ENCODE results near the gene GPRC5A. TPM values are rescaled to one million over a fixed set of nuclear protein-coding genes. Genes with fewer than 3 reads are reported as not detected.
"Not testable (repeated sequence)": the region's sequence is repeated elsewhere in the genome, so short reads cannot be mapped to it uniquely, and the experiment has no call there.

GPRC5A gene, protein sequence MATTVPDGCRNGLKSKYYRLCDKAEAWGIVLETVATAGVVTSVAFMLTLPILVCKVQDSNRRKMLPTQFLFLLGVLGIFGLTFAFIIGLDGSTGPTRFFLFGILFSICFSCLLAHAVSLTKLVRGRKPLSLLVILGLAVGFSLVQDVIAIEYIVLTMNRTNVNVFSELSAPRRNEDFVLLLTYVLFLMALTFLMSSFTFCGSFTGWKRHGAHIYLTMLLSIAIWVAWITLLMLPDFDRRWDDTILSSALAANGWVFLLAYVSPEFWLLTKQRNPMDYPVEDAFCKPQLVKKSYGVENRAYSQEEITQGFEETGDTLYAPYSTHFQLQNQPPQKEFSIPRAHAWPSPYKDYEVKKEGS
- not detected in 2 replicates for total RNA-seq (2014; rRNA removed; shearing (Covaris generic); ENCODE audit: low replicate concordance)

DNA sequence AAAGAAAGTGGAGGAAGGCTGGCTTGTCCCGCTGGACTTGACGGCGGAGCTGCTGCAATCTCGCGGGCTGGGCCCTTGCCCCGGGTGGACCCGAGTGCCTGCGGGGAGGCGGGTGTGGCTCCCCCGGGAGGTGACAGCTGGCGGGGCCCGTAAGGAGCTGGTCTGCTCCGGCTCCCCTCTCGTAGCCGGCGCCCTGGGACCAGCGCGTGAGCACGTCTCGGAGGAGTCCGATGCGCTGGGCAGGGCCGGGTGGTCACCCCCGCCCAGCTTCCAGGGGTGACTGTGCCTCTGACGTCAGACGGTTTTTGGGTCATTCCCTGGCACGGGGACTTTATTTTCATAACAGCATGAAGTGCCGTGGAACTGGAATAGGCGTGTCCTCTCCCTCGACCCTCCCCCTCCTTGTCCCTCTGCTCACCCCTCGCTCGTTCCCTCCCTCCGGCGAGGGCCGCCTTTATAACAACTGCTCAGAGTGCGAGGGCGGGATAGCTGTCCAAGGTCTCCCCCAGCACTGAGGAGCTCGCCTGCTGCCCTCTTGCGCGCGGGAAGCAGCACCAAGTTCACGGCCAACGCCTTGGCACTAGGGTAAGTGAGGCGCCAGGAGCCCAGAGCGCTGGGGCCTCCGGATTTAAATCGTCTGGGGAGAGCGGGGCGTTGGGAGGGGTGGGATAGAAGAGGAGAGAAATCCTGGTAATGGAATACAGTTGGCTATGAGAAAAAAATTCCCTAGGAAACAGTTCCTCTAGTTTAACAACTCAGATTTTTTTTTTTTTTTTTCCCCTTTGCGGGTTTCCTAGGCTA is at the start of gene GPRC5A:
GPRC5A (plus strand) TSS at position 483 of the 801 bp plus-strand sequence. CDS start 16,688 bp downstream, outside the sequence.
- H3K36me3 ChIP-seq (ENCODE audit: insufficient read depth, low read length): no peaks in the 10 kb centered on the region
- no peak within 1 kb of the TSS for H3K4me2 ChIP-seq (ENCODE audit: low read depth, low read length, poor library complexity, severe bottlenecking)
- H3K27me3 ChIP-seq (ENCODE audit: low read length): no peaks in the 10 kb centered on the region
- no peak within 1 kb of the TSS for H3K4me3 ChIP-seq (ENCODE audit: low read length)
- no peak for DNase-seq
- H3K27ac ChIP-seq (ENCODE audit: low read length): no peak within 1 kb of the TSS
- no peaks in the 10 kb centered on the region for H3K4me1 ChIP-seq (ENCODE audit: low read length)
- H3K79me2 ChIP-seq (ENCODE audit: low read length): no peaks in the 10 kb centered on the region
- no peak within 1 kb of the TSS for H3K9ac ChIP-seq (ENCODE audit: low read length)
- H4K20me1 ChIP-seq (ENCODE audit: insufficient read depth, low read depth, low read length): no peaks in the 10 kb centered on the region
- H3K9me3 ChIP-seq (ENCODE audit: low read length): no peaks in the 10 kb centered on the region
- H3K9me2 ChIP-seq (replicated peaks; ENCODE audit: insufficient read depth, low read length): no peaks in the 10 kb centered on the region
- no peak within 1 kb of the TSS for H2AFZ ChIP-seq (ENCODE audit: low read length)

DNA sequence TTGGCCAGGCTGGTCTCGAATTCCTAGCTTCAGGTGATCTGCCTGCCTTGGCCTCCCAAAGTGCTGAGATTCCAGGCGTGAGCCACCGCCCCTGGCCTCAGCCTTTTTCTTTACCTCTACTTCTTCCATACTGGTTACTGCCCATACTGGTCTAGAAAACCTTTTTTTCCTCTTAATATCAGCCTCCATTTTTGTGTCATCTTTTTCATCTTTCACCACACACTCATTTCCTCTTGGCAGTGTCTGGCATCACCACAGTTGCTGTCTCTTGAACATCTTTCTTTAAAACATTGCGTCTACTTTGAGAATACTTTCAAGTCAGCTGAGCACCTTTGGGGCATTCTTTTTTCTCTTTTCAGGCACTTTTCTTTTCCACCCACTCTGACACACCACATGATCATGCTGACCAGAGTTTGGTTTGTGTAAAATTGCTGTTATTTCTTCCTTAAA is 45.5 kb upstream of the GPRC5A start:
- no peak overlapping the region for H3K9ac ChIP-seq (ENCODE audit: low read length)
- no peak overlapping the region for H2AFZ ChIP-seq (ENCODE audit: low read length)
- no peak overlapping the region for H3K4me3 ChIP-seq (ENCODE audit: low read length)
- H3K79me2 ChIP-seq (ENCODE audit: low read length): no peaks in the 10 kb centered on the region
- no peak overlapping the region for H3K4me2 ChIP-seq (ENCODE audit: low read depth, low read length, poor library complexity, severe bottlenecking)
- H3K4me1 ChIP-seq (ENCODE audit: low read length): no peaks in the 10 kb centered on the region
- H3K27me3 ChIP-seq (ENCODE audit: low read length): no peaks in the 10 kb centered on the region
- no peak overlapping the region for H3K27ac ChIP-seq (ENCODE audit: low read length)
- DNase-seq: no peak
- H3K9me3 ChIP-seq (ENCODE audit: low read length): no peaks in the 10 kb centered on the region
- H3K9me2 ChIP-seq (replicated peaks; ENCODE audit: insufficient read depth, low read length): no peaks in the 10 kb centered on the region
- no peaks in the 10 kb centered on the region for H3K36me3 ChIP-seq (ENCODE audit: insufficient read depth, low read length)
- no peaks in the 10 kb centered on the region for H4K20me1 ChIP-seq (ENCODE audit: insufficient read depth, low read depth, low read length)

DNA sequence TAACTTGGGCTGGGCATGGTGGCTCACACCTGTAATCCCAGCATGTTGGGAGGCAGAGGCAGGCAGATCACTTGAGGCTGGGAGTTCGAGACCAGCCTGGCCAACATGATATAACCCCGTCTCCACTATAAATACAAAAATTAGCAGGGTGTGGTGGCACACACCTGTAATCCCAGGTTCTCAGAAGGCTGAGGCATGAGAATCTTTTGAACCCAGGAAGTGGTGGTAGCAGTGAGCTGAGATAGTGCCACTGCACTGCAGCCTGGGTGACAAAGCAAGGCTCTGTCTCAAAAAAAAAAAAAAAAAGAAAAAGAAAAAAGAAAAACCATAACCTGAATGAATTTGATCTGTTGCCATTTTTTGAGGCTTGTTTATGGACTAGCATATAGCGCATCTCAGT is 44.6 kb upstream of the GPRC5A start:
- not testable (repeated sequence) for H3K79me2 ChIP-seq (ENCODE audit: low read length); H3K27ac ChIP-seq (ENCODE audit: low read length)

DNA sequence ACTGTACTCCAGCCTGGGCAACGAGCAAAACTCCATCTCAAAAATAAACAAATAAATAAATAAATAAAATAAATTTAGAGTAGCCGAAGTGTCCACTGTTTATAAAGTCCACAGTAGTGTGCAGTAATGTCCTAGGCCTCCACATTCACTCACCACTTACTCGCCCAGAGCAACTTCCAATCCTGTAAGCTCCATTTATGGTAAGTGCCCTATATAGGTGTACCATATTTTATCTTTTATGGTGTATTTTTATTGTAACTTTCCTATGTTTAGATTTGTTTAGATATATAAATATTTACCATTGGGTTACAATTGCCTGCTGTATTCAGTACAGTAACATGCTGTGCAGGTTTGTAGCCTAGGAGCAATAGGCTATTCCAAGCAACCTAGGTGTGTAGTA is 37.9 kb upstream of the GPRC5A start:
- Histone ChIP-seq H2AFZ (ENCODE audit: low read length) (no peak overlapping the region), H3K79me2 (ENCODE audit: low read length) (no peaks in the 10 kb centered on the region), H3K27me3 (ENCODE audit: low read length) (no peaks in the 10 kb centered on the region), H3K9me3 (ENCODE audit: low read length) (no peaks in the 10 kb centered on the region), H3K27ac (ENCODE audit: low read length) (no peak overlapping the region), H3K36me3 (ENCODE audit: insufficient read depth, low read length) (no peaks in the 10 kb centered on the region), H3K4me2 (ENCODE audit: low read depth, low read length, poor library complexity, severe bottlenecking) (no peak overlapping the region), H3K4me3 (ENCODE audit: low read length) (no peak overlapping the region), H4K20me1 (ENCODE audit: insufficient read depth, low read depth, low read length) (no peaks in the 10 kb centered on the region), H3K4me1 (ENCODE audit: low read length) (no peaks in the 10 kb centered on the region), H3K9me2 (replicated peaks; ENCODE audit: insufficient read depth, low read length) (no peaks in the 10 kb centered on the region), H3K9ac (ENCODE audit: low read length) (no peak overlapping the region)
- DNase-seq: no peak

More for the DNA sequence above, 44.6 kb upstream of the GPRC5A start:
- not testable (repeated sequence) for H3K36me3 ChIP-seq (ENCODE audit: insufficient read depth, low read length); H3K27me3 ChIP-seq (ENCODE audit: low read length); H4K20me1 ChIP-seq (ENCODE audit: insufficient read depth, low read depth, low read length); H3K4me2 ChIP-seq (ENCODE audit: low read depth, low read length, poor library complexity, severe bottlenecking); H2AFZ ChIP-seq (ENCODE audit: low read length); DNase-seq; H3K9me3 ChIP-seq (ENCODE audit: low read length); H3K9me2 ChIP-seq (replicated peaks; ENCODE audit: insufficient read depth, low read length); H3K4me3 ChIP-seq (ENCODE audit: low read length); H3K4me1 ChIP-seq (ENCODE audit: low read length); H3K9ac ChIP-seq (ENCODE audit: low read length)

DNA sequence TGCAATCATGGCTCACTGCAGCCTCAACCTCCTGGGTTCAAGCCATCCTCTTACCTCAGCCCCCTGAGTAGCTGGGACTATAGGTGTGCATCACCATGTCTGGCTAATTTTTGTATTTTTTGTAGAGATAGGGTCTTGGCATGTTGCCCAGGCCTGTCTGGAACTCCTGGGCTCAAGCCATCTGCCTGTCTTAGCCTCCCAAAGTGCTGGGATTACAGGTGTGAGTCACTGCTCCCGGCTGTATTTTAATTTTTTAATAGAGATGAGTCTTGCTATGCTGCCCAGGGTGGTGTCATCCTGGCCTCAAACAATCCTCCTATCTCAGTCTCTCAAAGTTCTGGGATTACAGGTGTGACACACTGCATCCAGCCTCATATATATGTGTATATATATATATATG is 31.7 kb upstream of the GPRC5A start:
- H3K4me3 ChIP-seq (ENCODE audit: low read length): no peak overlapping the region
- H3K36me3 ChIP-seq (ENCODE audit: insufficient read depth, low read length): no peaks in the 10 kb centered on the region; the same call in 1 of the 2 replicates
- no peaks in the 10 kb centered on the region for H3K79me2 ChIP-seq (ENCODE audit: low read length)
- no peaks in the 10 kb centered on the region for H3K9me3 ChIP-seq (ENCODE audit: low read length)
- H2AFZ ChIP-seq (ENCODE audit: low read length): no peak overlapping the region
- no peak for DNase-seq
- H4K20me1 ChIP-seq (ENCODE audit: insufficient read depth, low read depth, low read length): no peaks in the 10 kb centered on the region
- no peaks in the 10 kb centered on the region for H3K9me2 ChIP-seq (replicated peaks; ENCODE audit: insufficient read depth, low read length)
- no peak overlapping the region for H3K9ac ChIP-seq (ENCODE audit: low read length)
- no peaks in the 10 kb centered on the region for H3K27me3 ChIP-seq (ENCODE audit: low read length)
- no peak overlapping the region for H3K27ac ChIP-seq (ENCODE audit: low read length)
- H3K4me2 ChIP-seq (ENCODE audit: low read depth, low read length, poor library complexity, severe bottlenecking): no peak overlapping the region
- H3K4me1 ChIP-seq (ENCODE audit: low read length): no peaks in the 10 kb centered on the region

DNA sequence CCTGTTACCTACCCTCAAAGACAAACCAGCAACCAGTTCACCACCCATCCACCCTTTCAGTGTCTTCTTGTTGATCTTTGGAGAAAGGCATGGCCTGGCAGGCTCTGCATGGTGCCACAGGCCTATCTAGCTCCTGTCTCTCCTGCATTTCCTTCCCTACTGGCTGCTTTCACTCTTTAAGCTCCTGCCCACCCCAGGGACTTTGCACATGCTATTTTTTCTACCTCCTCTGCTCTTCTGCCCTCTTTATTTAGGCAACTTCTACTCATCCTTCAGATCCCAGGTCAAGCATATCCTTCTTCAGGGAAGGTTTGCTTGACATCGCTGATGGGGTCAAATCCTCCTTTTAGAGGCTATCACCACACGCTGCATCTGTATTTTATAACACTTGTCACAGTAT is 27.1 kb upstream of the GPRC5A start:
- no peaks in the 10 kb centered on the region for H3K79me2 ChIP-seq (ENCODE audit: low read length)
- no peak overlapping the region for H3K27ac ChIP-seq (ENCODE audit: low read length)
- peaks cover 10% of the 10 kb centered on the region for H3K4me1 ChIP-seq (ENCODE audit: low read length)
- no peaks in the 10 kb centered on the region for H3K27me3 ChIP-seq (ENCODE audit: low read length)
- no peaks in the 10 kb centered on the region for H3K9me3 ChIP-seq (ENCODE audit: low read length)
- H4K20me1 ChIP-seq (ENCODE audit: insufficient read depth, low read depth, low read length): no peaks in the 10 kb centered on the region
- H3K9me2 ChIP-seq (replicated peaks; ENCODE audit: insufficient read depth, low read length): no peaks in the 10 kb centered on the region
- H3K4me2 ChIP-seq (ENCODE audit: low read depth, low read length, poor library complexity, severe bottlenecking): no peak overlapping the region
- H2AFZ ChIP-seq (ENCODE audit: low read length): no peak overlapping the region
- H3K9ac ChIP-seq (ENCODE audit: low read length): no peak overlapping the region
- no peak for DNase-seq
- no peak overlapping the region for H3K4me3 ChIP-seq (ENCODE audit: low read length)
- no peaks in the 10 kb centered on the region; the same call in 1 of the 2 replicates for H3K36me3 ChIP-seq (ENCODE audit: insufficient read depth, low read length)

DNA sequence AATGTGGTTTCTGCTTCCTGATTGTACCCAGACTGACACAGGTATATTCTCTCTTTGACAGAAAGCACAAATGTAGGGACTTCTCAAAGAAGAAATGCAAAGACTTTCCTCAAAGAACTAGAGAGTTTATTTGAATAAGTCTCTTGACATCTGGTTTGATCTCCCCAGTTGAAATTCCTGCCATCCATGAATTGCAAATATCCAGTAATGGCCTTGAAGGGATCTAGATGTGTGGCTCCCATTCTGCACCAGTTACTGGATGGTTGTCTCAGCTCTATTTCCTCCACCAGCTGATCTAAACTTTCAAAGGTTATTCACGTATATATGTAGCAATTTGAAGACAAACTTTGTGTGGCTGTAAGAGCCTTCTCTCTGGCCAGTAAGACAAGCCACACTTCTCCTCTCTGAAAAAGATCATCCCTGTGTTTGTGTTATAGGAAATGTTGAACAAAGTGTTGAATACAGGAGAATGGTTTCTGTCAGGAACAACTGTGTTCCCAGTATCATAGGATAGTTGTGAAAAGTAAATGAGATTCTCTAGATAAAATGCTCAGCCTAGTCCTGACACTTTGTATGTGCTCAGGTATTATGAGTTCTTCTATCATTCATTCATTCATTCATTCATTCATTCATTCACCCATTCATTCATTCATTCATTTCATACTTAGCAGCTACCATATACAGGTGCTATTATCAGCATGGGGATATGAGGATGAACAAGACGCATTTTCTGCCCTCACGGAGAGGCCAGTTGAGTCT is 22.7 kb upstream of the GPRC5A start:
- no peaks in the 10 kb centered on the region for H3K36me3 ChIP-seq (ENCODE audit: insufficient read depth, low read length)
- H3K4me3 ChIP-seq (ENCODE audit: low read length): no peak overlapping the region
- no peaks in the 10 kb centered on the region for H4K20me1 ChIP-seq (ENCODE audit: insufficient read depth, low read depth, low read length)
- no peak overlapping the region for H2AFZ ChIP-seq (ENCODE audit: low read length)
- H3K27me3 ChIP-seq (ENCODE audit: low read length): no peaks in the 10 kb centered on the region
- H3K9me2 ChIP-seq (replicated peaks; ENCODE audit: insufficient read depth, low read length): no peaks in the 10 kb centered on the region
- no peak overlapping the region for H3K27ac ChIP-seq (ENCODE audit: low read length)
- H3K9ac ChIP-seq (ENCODE audit: low read length): no peak overlapping the region
- DNase-seq: no peak
- no peaks in the 10 kb centered on the region for H3K9me3 ChIP-seq (ENCODE audit: low read length)
- H3K4me2 ChIP-seq (ENCODE audit: low read depth, low read length, poor library complexity, severe bottlenecking): no peak overlapping the region
- H3K4me1 ChIP-seq (ENCODE audit: low read length): peaks cover 11% of the 10 kb centered on the region
- no peaks in the 10 kb centered on the region for H3K79me2 ChIP-seq (ENCODE audit: low read length)

DNA sequence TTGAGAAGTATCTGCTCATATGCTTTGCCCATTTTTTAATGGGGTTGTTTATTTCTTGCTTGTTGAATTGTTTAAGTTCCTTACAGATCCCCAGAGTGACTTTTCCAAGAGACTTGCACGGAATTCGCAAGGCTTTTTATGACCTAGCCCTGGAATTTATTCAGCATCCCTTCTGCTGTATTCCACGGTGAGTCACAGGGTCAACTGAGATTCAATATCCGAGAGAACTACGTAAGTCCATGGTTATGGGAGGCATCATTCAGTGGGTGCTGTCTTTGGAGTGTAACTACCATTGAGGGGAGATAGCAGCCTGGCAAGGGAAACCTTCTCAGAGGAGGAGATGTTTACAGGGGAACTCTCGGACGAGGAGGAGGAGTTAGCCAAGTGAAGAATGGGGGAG is 20.9 kb upstream of the GPRC5A start:
- no peaks in the 10 kb centered on the region for H4K20me1 ChIP-seq (ENCODE audit: insufficient read depth, low read depth, low read length)
- H3K9ac ChIP-seq (ENCODE audit: low read length): no peak overlapping the region
- H3K4me3 ChIP-seq (ENCODE audit: low read length): no peak overlapping the region
- no peaks in the 10 kb centered on the region for H3K27me3 ChIP-seq (ENCODE audit: low read length)
- DNase-seq: no peak
- no peaks in the 10 kb centered on the region for H3K9me3 ChIP-seq (ENCODE audit: low read length)
- H3K4me2 ChIP-seq (ENCODE audit: low read depth, low read length, poor library complexity, severe bottlenecking): no peak overlapping the region
- H2AFZ ChIP-seq (ENCODE audit: low read length): no peak overlapping the region
- H3K36me3 ChIP-seq (ENCODE audit: insufficient read depth, low read length): no peaks in the 10 kb centered on the region
- no peaks in the 10 kb centered on the region for H3K79me2 ChIP-seq (ENCODE audit: low read length)
- H3K27ac ChIP-seq (ENCODE audit: low read length): no peak overlapping the region
- no peaks in the 10 kb centered on the region for H3K9me2 ChIP-seq (replicated peaks; ENCODE audit: insufficient read depth, low read length)
- peaks cover 19% of the 10 kb centered on the region for H3K4me1 ChIP-seq (ENCODE audit: low read length)
